Karpas-422 (cell line): ENCODE results near the gene RELN. TPM values are rescaled to one million over a fixed set of nuclear protein-coding genes. Genes with fewer than 3 reads are reported as not detected.

Source experiments
- DNase-seq: peaks from one replicate; pipeline ENCODE4 v3.0.0-alpha.2; 2015
- H2AFZ ChIP-seq: fragments of 200-600 bp; sonication (generic); 2 replicates; pipeline ENCODE4 v1.6.1; 2014; ENCODE audit warnings: antibody characterized with exemption, low read length, mixed read lengths
- H3K27ac ChIP-seq: fragments of 200-600 bp; sonication (generic); 2 replicates; pipeline ENCODE4 v1.5.1; 2014; ENCODE audit warnings: mild to moderate bottlenecking, low read length, moderate library complexity
- H3K27me3 ChIP-seq: fragments of 200-600 bp; sonication (generic); 2 replicates; pipeline ENCODE4 v1.6.1; 2014; ENCODE audit warnings: low read length, mixed read lengths
- H3K36me3 ChIP-seq: fragments of 200-600 bp; sonication (generic); 2 replicates; pipeline ENCODE4 v1.6.1; 2014; ENCODE audit warnings: low read length, mixed read lengths; ENCODE audit not compliant: insufficient read depth
- H3K4me1 ChIP-seq: fragments of 200-600 bp; sonication (generic); 2 replicates; pipeline ENCODE4 v1.6.1; 2014; ENCODE audit warnings: mild to moderate bottlenecking, low read length, mixed read lengths
- H3K4me2 ChIP-seq: fragments of 200-600 bp; sonication (generic); 2 replicates; pipeline ENCODE4 v1.6.1; 2014; ENCODE audit warnings: low read length, low read depth, mild to moderate bottlenecking; ENCODE audit not compliant: poor library complexity, severe bottlenecking
- H3K4me3 ChIP-seq: fragments of 200-600 bp; sonication (generic); 2 replicates; pipeline ENCODE4 v1.5.1; 2014; ENCODE audit warnings: mild to moderate bottlenecking, antibody characterized with exemption, low read length, mixed read lengths
- H3K79me2 ChIP-seq: fragments of 200-600 bp; sonication (generic); 2 replicates; pipeline ENCODE4 v1.6.1; 2014; ENCODE audit warnings: mild to moderate bottlenecking, low read length, mixed read lengths
- H3K9ac ChIP-seq: fragments of 200-600 bp; sonication (generic); 2 replicates; pipeline ENCODE4 v1.6.0; 2014; ENCODE audit warnings: low read length
- H3K9me2 ChIP-seq: fragments of 200-600 bp; sonication (generic), shearing (Covaris generic); replicated peaks from 2 replicates; pipeline ENCODE4 v1.6.0; 2014; ENCODE audit warnings: mild to moderate bottlenecking, low read length, moderate library complexity; ENCODE audit not compliant: insufficient read depth
- H3K9me3 ChIP-seq: fragments of 300-700, 200-600 bp; sonication (generic); 2 replicates; pipeline ENCODE4 v1.6.1; 2014; ENCODE audit warnings: low read length, mixed read lengths
- H4K20me1 ChIP-seq: fragments of 200-600 bp; sonication (generic); 2 replicates; pipeline ENCODE4 v1.6.1; 2014; ENCODE audit warnings: mild to moderate bottlenecking, antibody characterized with exemption, low read length, low read depth; ENCODE audit not compliant: insufficient read depth
- total RNA-seq: library from RNA; depleted of rRNA; stranded (reverse); fragments of >200 nt; shearing (Covaris generic); gene quantifications from 2 replicates; pipeline ENCODE4 v1.2.3, GENCODE V29; 2014; ENCODE audit warnings: low replicate concordance

RELN gene
- total RNA-seq, 1 experiment from 2014 or later = not detected

DNA sequence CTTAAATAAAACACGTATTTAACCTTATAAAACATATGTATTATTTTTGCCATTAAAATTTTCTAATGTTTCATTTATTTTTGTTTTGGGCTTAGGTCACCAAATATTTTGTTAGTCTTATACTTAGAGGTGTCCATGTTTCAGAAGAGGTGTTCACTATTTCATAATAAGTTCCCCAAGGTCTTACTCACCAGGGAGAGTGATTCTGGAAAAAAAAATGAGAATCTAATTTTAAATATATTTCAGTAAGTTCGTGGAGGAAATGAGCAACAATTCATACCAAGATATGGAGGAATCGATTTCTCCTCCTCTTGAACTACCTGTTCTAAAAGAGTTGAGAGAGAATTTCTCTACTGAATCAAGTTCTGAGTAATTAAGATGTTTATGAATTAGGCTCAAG, 271.9 kb downstream of the RELN start:
- Histone ChIP-seq H2AFZ (no peak overlapping the region), H3K27me3 (no peaks in the 10 kb centered on the region), H3K79me2 (no peaks in the 10 kb centered on the region), H3K9me2 (no peaks in the 10 kb centered on the region), H3K4me1 (no peaks in the 10 kb centered on the region), H3K4me3 (no peak overlapping the region), H3K36me3 (no peaks in the 10 kb centered on the region), H3K9me3 (no peaks in the 10 kb centered on the region), H3K9ac (no peak overlapping the region), H3K4me2 (no peak overlapping the region), H4K20me1 (no peaks in the 10 kb centered on the region), H3K27ac (no peak overlapping the region)
- DNase-seq = no peak

DNA sequence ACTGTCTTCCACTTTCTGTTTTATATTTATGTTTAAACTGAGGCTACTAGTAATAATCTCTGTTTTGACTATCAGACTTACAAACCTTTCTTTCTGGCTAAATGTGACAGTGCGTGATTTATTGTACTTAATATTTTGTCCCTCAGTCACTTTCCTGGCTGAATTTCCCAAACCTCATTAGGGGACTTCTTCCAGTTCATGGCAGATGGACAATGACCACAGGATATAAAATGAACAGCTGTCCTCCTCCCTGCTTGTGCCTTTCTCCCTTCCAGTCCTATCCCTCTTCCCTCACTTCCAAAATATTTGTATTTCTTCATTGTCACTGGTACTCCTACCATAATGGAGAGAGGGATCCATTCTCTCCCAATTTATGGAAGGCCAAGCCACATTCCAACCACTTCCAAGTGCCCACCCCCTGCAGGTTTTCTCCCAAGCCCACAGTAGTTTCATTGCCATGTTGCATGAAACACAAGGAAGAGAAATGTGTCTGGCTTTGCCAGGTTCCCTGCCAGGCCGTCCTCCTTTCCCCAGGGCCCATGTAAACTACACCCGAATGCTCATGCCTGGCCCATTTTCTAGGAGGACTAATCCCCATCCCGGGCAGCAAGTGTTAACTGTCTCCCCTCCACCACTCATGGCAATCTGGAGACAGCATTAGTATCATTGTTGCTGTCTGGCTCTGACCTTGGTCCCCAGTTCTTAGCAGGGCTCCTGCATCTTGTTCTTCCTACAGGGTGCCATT, 273.9 kb downstream of the RELN start:
- H3K27ac ChIP-seq = no peak overlapping the region
- no peak for DNase-seq
- no peaks in the 10 kb centered on the region for H3K27me3 ChIP-seq

DNA sequence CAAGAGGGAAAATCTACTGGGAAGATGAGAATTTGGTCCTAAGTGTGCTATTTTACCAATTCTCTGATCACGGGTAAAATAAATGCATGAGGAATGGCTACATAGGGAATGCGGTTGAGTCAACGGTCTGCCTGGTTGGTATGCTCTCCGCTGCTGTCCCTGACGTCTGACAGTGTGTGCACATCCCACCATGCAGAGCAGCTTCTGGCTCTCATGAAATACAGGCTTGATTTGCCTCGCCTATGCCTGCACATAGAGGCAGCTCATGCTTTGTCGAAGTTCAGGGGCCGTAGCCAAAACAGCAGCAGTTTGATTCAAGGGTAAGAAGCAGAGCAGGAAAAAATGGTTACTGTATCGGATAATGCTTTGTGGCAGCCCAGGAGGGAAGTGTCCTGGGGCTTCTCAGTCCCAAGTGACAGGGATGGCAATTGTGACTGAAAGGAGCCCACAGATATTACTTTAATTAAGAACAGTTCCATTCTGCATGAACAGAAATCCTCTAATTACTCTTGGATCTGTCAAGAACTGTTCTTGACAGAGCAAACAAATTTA, 275.0 kb downstream of the RELN start:
- no peak overlapping the region for H3K4me2 ChIP-seq
- H3K9ac ChIP-seq = no peak overlapping the region
- no peaks in the 10 kb centered on the region for H4K20me1 ChIP-seq
- H3K9me3 ChIP-seq = no peaks in the 10 kb centered on the region
- no peak for DNase-seq
- H3K4me3 ChIP-seq = no peak overlapping the region
- H3K9me2 ChIP-seq = no peaks in the 10 kb centered on the region
- no peaks in the 10 kb centered on the region for H3K36me3 ChIP-seq
- no peaks in the 10 kb centered on the region for H3K79me2 ChIP-seq
- H3K27me3 ChIP-seq = no peaks in the 10 kb centered on the region
- no peaks in the 10 kb centered on the region for H3K4me1 ChIP-seq
- H3K27ac ChIP-seq = no peak overlapping the region
- no peak overlapping the region for H2AFZ ChIP-seq

More for the DNA sequence above, 273.9 kb downstream of the RELN start:
- Histone ChIP-seq H3K36me3 (no peaks in the 10 kb centered on the region), H3K4me3 (no peak overlapping the region), H3K9me3 (no peaks in the 10 kb centered on the region), H3K9ac (no peak overlapping the region), H3K4me1 (no peaks in the 10 kb centered on the region), H4K20me1 (no peaks in the 10 kb centered on the region), H3K79me2 (no peaks in the 10 kb centered on the region), H3K4me2 (no peak overlapping the region), H2AFZ (no peak overlapping the region), H3K9me2 (no peaks in the 10 kb centered on the region)

DNA sequence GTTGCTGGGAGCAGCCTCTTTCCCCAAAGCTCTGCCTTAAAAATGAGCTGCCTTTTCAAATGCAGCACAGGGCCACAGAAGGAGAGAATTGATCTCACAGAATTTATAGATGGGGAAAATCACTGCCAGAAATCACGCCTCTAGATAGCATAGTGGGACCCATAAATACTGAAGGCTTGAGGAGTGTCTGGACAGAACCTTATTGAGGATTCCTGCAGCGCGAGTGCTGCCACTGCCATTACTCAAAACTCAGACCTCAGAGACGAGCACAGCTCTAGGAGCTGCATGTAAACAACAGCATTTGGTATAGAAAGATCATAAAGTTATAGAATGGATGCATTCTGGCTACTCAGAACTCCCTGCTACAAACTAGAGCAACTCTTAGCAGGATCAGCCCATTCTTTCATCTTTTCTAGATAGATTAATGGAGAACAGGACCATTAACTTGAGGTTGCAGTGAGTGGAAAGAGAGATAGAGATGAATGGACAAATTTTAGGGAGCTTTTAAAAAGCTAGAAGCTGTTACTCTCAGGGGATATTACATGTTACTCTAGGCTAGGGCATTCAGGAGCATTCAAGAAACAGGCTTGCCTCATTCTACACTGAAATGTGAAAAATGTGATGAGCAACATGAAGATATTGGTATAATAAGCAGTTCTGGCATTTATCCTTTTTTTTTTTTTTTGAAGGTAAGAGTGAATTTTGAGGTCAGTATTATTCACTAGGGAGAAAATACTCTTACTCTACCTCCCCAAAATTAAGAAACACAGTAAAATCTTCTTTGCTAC, 276.3 kb downstream of the RELN start:
- no peaks in the 10 kb centered on the region for H3K79me2 ChIP-seq
- no peak for DNase-seq
- no peak overlapping the region for H3K4me3 ChIP-seq
- no peak overlapping the region for H3K9ac ChIP-seq
- H3K27ac ChIP-seq = no peak overlapping the region
- H4K20me1 ChIP-seq = no peaks in the 10 kb centered on the region
- no peaks in the 10 kb centered on the region for H3K36me3 ChIP-seq
- no peak overlapping the region for H3K4me2 ChIP-seq
- no peaks in the 10 kb centered on the region for H3K9me3 ChIP-seq
- H3K4me1 ChIP-seq = no peaks in the 10 kb centered on the region
- no peaks in the 10 kb centered on the region for H3K9me2 ChIP-seq
- no peak overlapping the region for H2AFZ ChIP-seq
- no peaks in the 10 kb centered on the region for H3K27me3 ChIP-seq

DNA sequence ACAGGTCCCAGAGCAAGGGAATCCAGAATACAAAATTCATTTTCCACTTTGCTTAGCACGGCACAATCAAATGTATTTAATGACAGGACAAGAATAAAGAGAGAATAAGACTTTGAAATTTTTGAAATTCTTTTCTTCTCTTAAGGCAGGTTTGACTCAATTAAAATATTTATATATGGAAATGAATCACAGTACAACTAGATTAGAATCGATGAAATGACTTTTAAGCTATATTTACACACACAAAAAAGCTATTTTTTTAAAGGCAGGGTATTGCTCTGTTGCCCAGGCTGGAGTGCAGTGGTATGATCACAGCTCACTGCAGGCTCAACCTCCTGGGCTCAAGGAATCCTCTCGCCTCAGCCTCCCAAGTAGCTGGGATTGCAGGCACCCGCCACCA, 278.0 kb downstream of the RELN start:
- no peaks in the 10 kb centered on the region for H3K4me1 ChIP-seq
- no peak overlapping the region for H3K9ac ChIP-seq
- H2AFZ ChIP-seq = no peak overlapping the region
- H3K9me3 ChIP-seq = no peaks in the 10 kb centered on the region
- H3K36me3 ChIP-seq = no peaks in the 10 kb centered on the region
- H3K79me2 ChIP-seq = no peaks in the 10 kb centered on the region
- H3K27me3 ChIP-seq = no peaks in the 10 kb centered on the region
- no peaks in the 10 kb centered on the region for H3K9me2 ChIP-seq
- H3K27ac ChIP-seq = no peak overlapping the region
- no peak for DNase-seq
- H3K4me2 ChIP-seq = no peak overlapping the region
- H4K20me1 ChIP-seq = no peaks in the 10 kb centered on the region
- H3K4me3 ChIP-seq = no peak overlapping the region

DNA sequence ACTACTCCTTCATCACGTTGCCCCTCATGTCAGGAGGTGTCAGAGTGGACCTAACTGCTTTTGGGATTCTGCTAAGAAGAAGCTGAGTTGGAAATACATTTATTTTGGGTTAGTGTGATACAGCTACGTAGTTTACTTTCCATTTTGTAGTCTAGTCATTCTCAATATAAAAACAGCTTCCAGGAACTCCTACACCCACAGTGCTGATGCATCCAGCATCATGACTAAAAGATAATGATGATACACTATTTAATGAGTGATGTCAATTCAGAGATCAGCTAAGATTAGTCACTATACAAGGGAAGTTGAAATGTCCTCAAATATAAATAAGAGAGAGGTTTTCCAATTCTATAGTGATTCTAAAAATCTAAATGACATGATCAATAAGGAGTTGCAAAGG, 279.2 kb downstream of the RELN start:
- Histone ChIP-seq H3K4me1 (no peaks in the 10 kb centered on the region), H3K9me3 (no peaks in the 10 kb centered on the region), H3K36me3 (no peaks in the 10 kb centered on the region), H3K27me3 (no peaks in the 10 kb centered on the region), H2AFZ (no peak overlapping the region), H3K27ac (no peak overlapping the region), H4K20me1 (no peaks in the 10 kb centered on the region), H3K4me2 (no peak overlapping the region), H3K4me3 (no peak overlapping the region), H3K79me2 (no peaks in the 10 kb centered on the region), H3K9ac (no peak overlapping the region), H3K9me2 (no peaks in the 10 kb centered on the region)
- no peak for DNase-seq

DNA sequence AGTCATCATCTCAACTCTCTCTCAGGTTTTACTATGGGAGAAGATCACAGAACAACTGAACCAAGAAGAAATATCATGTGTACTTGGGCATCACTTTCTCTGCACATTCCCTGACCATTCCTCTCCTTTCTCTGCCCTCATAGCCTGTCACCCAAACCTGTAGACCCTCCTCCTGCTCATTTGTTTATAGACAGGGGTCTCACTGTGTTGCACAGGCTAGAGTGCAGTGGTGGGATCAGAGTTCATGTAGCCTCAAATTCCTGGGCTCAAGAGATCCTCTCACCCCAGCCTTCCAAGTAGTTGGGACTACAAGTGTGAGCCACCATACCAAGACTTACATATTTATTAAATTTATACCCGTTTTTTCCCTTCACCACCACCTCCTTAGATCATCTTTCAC, 282.7 kb downstream of the RELN start:
- Histone ChIP-seq H3K4me2 (no peak overlapping the region), H3K79me2 (no peaks in the 10 kb centered on the region), H3K36me3 (no peaks in the 10 kb centered on the region), H3K9ac (no peak overlapping the region), H3K4me3 (no peak overlapping the region), H2AFZ (no peak overlapping the region), H3K4me1 (no peaks in the 10 kb centered on the region), H3K27me3 (no peaks in the 10 kb centered on the region), H4K20me1 (no peaks in the 10 kb centered on the region), H3K9me2 (no peaks in the 10 kb centered on the region), H3K9me3 (no peaks in the 10 kb centered on the region), H3K27ac (no peak overlapping the region)
- no peak for DNase-seq

DNA sequence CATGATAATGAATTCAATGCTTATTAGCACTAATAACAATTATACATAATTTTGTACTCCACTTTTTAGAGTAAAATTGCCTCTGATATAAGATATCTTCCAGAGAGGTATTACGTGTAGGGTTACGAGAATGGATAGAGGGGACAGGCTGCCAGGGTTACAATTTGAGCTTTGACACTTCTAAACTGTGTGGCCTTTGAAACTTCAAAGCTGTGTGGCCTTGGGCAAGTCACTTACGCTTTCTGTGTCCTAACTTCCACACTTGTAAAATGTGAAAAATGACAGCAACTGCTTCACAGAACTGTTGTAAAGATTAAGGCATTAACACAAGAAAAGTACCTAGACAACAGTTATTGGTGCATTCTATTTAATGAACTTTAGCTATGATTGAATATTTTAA, 283.9 kb downstream of the RELN start:
- Histone ChIP-seq H3K4me3 (no peak overlapping the region), H3K27ac (no peak overlapping the region), H4K20me1 (no peaks in the 10 kb centered on the region), H3K79me2 (no peaks in the 10 kb centered on the region), H2AFZ (no peak overlapping the region), H3K9me3 (no peaks in the 10 kb centered on the region), H3K9ac (no peak overlapping the region), H3K4me1 (no peaks in the 10 kb centered on the region), H3K9me2 (no peaks in the 10 kb centered on the region), H3K36me3 (no peaks in the 10 kb centered on the region), H3K4me2 (no peak overlapping the region), H3K27me3 (no peaks in the 10 kb centered on the region)
- no peak for DNase-seq
